ENCODE measurements around the gene UQCRC1. TPM values are rescaled to one million over a fixed set of nuclear protein-coding genes. Genes with fewer than 3 reads are reported as not detected.

UQCRC1 gene
- total and polyA plus RNA-seq, 7 donors, result 199 to 828 (median 241) TPM

DNA sequence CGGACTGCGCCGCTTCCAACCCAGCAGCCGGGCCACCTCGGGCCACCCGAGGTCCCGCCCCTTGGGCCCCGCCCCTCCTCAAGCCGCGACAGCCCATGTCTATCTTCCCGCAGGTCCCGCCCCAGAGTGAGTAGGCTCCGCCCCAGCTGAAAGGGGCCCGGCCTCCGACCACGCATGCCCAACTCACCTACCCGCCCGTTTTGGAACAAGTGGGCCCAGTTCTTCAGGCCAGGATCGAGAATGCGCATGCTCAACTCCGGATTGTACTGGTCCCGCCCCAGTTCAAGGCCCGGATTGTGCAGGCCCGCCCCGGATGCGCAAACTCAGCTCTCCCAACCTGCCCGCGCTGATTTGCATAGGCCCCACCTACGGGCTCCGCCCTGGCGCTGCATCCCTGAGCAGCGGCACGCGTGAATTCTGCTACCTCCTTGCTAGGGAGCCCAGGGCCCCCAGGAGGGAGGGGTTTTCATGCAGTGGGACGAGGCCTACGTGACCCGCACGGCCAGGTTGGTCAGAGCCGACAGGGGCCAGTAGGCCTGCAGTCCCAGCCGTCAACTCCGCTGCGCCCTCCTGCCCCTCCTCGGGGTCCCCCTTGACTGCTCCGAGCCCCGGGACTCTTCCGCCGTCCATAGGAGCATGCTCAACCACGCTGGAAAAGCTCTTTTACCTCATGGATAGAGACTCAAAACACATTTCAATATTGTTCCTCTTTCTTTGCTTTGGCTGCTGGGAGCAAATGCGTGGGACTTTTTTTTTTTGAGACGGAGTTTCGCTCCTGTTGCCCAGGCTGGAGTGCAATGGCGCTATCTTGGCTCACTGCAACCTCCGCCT lies 52.4 kb downstream of the UQCRC1 start, which contains the start of gene PFKFB4:
TSS of gene PFKFB4 (minus strand) at position 8 of the 831 bp plus-strand sequence. CDS start 26 bp downstream, outside the sequence.
- DNase-seq, result peak; percentile 100
- Histone ChIP-seq H3K27ac (peak within 1 kb of the TSS; percentile 72 to 83 (median 74)), H3K4me1 (peaks cover 0 to 52% (median 42%) of the 10 kb centered on the region in 4 donors), H3K4me3 (peak within 1 kb of the TSS; percentile 39 to 61 (median 58)), H3K27me3 (no peaks in the 10 kb centered on the region), H3K36me3 (no peaks in the 10 kb centered on the region), H3K9me3 (no peaks in the 10 kb centered on the region)
- intact Hi-C loops (cut with DNase I), result loop anchor here (5.0 kb wide), 2 partner anchors 110 to 155 kb away; partner anchors contain the start of gene ATRIP
- 1% methylated on average over 53 of the region's 53 CpGs for WGBS, 2 donors
- TF ChIP-seq POLR2A (IDR thresholded peaks at IDR 0.05) (no peak), EP300 (IDR thresholded peaks at IDR 0.05) (no peak), POLR2AphosphoS5 (IDR thresholded peaks at IDR 0.05) (peak in 3 of 4 donors; percentile 41 to 62 (median 56))
- TF ChIP-seq, protein P1, sequence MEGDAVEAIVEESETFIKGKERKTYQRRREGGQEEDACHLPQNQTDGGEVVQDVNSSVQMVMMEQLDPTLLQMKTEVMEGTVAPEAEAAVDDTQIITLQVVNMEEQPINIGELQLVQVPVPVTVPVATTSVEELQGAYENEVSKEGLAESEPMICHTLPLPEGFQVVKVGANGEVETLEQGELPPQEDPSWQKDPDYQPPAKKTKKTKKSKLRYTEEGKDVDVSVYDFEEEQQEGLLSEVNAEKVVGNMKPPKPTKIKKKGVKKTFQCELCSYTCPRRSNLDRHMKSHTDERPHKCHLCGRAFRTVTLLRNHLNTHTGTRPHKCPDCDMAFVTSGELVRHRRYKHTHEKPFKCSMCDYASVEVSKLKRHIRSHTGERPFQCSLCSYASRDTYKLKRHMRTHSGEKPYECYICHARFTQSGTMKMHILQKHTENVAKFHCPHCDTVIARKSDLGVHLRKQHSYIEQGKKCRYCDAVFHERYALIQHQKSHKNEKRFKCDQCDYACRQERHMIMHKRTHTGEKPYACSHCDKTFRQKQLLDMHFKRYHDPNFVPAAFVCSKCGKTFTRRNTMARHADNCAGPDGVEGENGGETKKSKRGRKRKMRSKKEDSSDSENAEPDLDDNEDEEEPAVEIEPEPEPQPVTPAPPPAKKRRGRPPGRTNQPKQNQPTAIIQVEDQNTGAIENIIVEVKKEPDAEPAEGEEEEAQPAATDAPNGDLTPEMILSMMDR (IDR thresholded peaks at IDR 0.05), result peak in 1 of 4 experiments; percentile 13

DNA sequence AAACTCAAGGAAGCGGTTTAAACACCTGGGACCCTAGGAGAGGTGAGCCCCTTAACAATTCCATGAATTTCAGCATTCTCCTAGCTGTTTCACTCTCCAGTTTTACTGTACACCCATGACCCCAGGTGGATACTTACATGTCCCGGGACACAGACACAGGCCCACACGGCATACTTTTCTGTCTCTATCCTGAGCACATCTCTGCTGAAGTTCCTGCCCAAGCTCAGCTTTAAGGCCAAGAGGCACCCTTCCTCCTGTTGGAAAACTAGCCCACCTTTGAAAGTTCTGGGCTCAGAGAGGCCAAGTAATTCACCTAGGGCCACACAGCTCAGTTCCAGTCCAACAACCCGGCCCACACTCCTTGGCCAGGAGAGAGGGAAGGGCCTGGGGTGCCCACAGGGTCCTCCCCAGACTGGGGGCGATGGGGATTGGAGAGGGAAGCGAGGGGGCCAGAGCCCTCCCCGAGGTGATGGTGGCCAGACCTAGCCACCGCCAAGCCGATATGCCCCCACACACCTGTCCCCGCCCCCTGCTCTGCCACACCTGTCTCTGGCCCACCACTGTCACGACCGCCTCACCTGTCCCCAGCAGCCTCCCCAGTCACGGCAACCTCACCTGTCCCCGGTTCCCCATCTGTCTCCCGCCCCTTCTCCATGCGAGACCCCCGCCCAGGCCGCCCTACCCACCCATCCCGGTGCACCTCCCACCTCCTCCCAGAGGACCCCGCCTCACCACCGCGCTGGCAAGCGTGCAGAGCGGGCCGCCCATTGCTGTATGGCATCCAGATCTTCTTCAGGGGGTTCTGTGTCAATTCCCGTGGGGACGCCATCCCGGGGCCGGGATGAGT lies 53.3 kb downstream of the UQCRC1 start:
- WGBS, 2 donors, result 18 to 20% methylated on average over 29 of the region's 29 CpGs
- Histone ChIP-seq H3K9me3 (no peaks in the 10 kb centered on the region), H3K4me1 (peaks cover 0 to 46% (median 38%) of the 10 kb centered on the region in 4 donors), H3K27ac (peak overlapping the region; percentile 72 to 83 (median 74)), H3K36me3 (no peaks in the 10 kb centered on the region), H3K27me3 (no peaks in the 10 kb centered on the region), H3K4me3 (peak overlapping the region; percentile 39 to 61 (median 58))
- no peak for DNase-seq
- intact Hi-C loops (cut with DNase I), result loop anchor here (5.0 kb wide), 2 partner anchors 109 to 154 kb away; partner anchors contain the start of gene ATRIP
- TF ChIP-seq, protein P1 (IDR thresholded peaks at IDR 0.05), result no peak
- TF ChIP-seq EP300 (IDR thresholded peaks at IDR 0.05) (no peak), POLR2AphosphoS5 (IDR thresholded peaks at IDR 0.05) (no peak)

DNA sequence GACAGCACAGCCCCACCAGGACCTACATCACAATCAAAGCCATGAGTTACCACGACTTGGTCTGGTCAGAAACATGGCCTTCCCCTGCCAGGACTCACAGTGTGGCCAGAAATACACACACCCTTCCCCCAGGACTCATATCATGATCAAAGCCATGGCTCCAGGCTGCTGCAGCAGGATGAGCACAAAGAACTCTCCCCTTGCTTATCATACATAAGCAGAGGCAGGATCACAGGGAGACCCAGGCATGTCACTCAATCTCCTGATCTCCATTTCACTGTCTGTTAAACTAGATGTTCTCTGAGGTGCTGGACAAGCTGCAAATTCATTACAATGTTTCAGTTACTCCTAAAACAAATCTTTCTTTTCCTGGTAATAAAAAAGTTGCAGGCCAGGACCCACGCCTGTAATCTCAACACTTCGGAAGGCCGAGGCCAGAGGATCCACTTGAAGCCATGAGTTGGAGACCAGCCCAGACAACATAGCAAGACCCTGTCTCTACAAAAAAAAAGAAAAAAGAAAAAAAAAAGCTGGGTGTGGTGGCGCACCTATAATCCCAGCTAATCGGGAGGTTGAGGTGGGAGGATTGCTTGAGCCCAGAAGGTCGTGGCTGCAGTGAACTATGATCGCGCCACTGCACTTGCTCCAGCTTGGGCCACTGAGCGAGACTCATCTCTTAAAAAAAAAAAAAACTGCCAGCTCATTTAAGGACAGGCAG lies 54.1 kb downstream of the UQCRC1 start:
- no peak for TF ChIP-seq POLR2A (IDR thresholded peaks at IDR 0.05)
- Histone ChIP-seq H3K27me3 (no peaks in the 10 kb centered on the region), H3K4me3 (no peak overlapping the region), H3K36me3 (no peaks in the 10 kb centered on the region), H3K9me3 (no peaks in the 10 kb centered on the region), H3K4me1 (peaks cover 0 to 39% (median 30%) of the 10 kb centered on the region in 4 donors), H3K27ac (no peak overlapping the region)
- intact Hi-C loops (cut with DNase I), result loop anchor here (5.0 kb wide), 2 partner anchors 108 to 153 kb away; partner anchors contain the start of gene ATRIP
- 62 to 77% methylated on average over 10 of the region's 10 CpGs for WGBS, 2 donors
- DNase-seq, result no peak

DNA sequence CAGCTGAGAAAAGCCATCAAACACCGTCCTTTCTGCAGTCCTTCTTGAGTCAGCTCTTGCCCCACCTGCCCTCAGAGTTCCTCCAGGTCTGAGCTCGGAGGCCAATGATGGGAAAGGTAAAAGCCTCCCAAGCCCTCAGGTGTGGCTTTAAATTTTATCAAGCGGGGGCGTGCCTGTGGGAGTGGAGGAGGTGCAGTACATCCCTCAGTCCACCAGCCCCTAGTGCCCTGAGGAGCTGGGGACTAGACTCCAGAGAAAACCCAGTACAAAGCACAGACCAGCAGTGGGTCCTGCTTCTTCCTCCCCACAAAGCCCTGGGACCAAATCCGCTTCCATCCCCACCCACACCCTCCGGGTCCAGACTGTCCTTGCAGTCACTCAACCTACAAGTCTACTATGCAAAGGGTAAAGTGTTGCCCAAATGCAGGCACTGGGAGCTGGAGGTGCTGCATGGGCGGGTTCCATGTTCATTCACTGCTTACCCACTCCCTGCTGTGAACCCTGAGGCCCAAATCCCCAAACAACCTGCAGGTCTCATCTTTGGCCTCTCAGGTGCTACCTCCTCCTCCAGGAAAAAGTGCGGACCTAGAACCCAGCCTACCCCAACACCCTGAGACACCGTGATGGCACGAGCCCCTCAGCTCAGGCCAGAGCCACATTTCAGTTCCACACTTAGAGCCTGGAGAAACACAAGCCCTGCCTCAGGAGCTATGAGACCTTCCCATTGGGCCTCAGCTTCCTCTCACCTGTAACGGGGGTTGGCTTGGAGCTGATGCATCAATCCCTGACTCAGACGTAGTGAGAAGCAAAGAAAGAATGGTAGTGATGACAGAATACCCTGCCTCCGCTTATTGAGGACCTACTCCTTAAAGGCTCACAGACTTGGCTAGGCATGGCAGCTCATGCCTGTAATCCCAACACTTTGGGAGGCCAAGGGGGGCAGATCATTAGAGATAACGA lies 55.3 kb downstream of the UQCRC1 start:
- intact Hi-C loops (cut with DNase I), result no loop called here

More for the DNA sequence above, 55.3 kb downstream of the UQCRC1 start:
- 86 to 93% methylated on average over 14 of the region's 14 CpGs for WGBS, 2 donors
- H3K27ac ChIP-seq, result no peak overlapping the region
- TF ChIP-seq POLR2AphosphoS5 (IDR thresholded peaks at IDR 0.05), result no peak
- TF ChIP-seq EP300 (IDR thresholded peaks at IDR 0.05), result no peak
- TF ChIP-seq, protein P1 (IDR thresholded peaks at IDR 0.05), result no peak
- DNase-seq, result no peak
- no peak overlapping the region for H3K4me3 ChIP-seq
- no peaks in the 10 kb centered on the region for H3K9me3 ChIP-seq
- no peaks in the 10 kb centered on the region for H3K27me3 ChIP-seq
- H3K4me1 ChIP-seq, result peaks cover 0 to 27% (median 21%) of the 10 kb centered on the region in 4 donors
- H3K36me3 ChIP-seq, result no peaks in the 10 kb centered on the region

All from sigmoid colon (tissue), 7 donors.